PC-9 (cell line): ENCODE data around the gene SLC29A4.
"Not testable (repeated sequence)": the region's sequence is repeated elsewhere in the genome, so short reads cannot be mapped to it uniquely, and the experiment has no call there.

ENCODE experiments used
- EZH2 ChIP-seq: fragments of 200-600 bp; sonication (generic); IDR thresholded peaks from 2 replicates; pipeline ENCODE4 v1.8.0; 2017; ENCODE audit warnings: antibody characterized with exemption, low read depth
- TF ChIP-seq, protein P1 (sequence below): fragments of 200-600 bp; sonication (generic); conservative IDR thresholded peaks from 2 replicates; pipeline ENCODE4 v1.6.1; 2017; ENCODE audit warnings: mixed run types, antibody characterized with exemption, mild to moderate bottlenecking, moderate library complexity

GRCh38 chr7:5274985-5275431 is 7.7 kb upstream of the SLC29A4 start:
- TF ChIP-seq, protein P1, sequence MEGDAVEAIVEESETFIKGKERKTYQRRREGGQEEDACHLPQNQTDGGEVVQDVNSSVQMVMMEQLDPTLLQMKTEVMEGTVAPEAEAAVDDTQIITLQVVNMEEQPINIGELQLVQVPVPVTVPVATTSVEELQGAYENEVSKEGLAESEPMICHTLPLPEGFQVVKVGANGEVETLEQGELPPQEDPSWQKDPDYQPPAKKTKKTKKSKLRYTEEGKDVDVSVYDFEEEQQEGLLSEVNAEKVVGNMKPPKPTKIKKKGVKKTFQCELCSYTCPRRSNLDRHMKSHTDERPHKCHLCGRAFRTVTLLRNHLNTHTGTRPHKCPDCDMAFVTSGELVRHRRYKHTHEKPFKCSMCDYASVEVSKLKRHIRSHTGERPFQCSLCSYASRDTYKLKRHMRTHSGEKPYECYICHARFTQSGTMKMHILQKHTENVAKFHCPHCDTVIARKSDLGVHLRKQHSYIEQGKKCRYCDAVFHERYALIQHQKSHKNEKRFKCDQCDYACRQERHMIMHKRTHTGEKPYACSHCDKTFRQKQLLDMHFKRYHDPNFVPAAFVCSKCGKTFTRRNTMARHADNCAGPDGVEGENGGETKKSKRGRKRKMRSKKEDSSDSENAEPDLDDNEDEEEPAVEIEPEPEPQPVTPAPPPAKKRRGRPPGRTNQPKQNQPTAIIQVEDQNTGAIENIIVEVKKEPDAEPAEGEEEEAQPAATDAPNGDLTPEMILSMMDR: not testable (repeated sequence)
- TF ChIP-seq EZH2: not testable (repeated sequence)
